GM18858 (cell line): ENCODE measurements around the gene PPP1R15A.
"Not testable (repeated sequence)": the region's sequence is repeated elsewhere in the genome, so short reads cannot be mapped to it uniquely, and the experiment has no call there.

Experiments
- ATAC-seq: cut with Tn5 transposase; IDR thresholded peaks from one replicate; pipeline ENCODE4 v1.9.1; 2021; ENCODE audit not compliant: unreplicated experiment

PPP1R15A gene

DNA sequence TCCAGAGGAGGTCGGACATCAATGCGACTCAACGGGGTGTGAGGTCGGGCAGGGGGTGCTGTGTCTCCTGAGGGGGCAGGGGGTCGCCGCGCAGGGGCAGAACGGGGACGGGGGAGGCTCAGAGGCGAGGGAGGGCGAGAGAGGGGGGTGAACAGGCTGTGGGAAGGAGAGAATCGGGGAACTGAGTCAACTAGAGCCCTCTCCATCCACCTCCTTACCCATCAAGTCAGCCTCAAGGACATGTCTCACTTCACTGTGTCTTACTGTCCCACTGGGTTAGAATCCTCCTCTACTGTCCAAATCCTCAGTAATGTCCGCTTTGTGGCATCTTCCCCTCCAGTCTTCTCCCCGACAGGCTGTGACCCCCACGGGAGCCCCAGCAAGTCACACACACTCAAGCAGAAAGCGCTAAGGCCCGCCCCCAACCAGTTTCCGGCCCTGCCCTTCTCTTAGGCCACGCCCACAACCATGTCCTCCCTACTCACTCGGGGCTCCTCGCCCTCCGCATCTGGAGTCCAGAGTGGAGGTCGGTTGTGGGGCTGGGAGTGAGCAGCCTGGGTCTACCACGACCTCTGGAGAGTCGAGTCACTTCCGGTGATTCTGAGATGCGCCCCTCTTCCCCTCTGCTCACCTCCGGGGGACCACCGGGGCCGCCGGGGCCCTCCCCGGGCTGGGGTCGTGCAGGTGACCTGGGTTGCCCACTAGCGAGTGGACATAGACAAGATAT, 13.1 kb upstream of the PPP1R15A start:
- no peak for ATAC-seq

DNA sequence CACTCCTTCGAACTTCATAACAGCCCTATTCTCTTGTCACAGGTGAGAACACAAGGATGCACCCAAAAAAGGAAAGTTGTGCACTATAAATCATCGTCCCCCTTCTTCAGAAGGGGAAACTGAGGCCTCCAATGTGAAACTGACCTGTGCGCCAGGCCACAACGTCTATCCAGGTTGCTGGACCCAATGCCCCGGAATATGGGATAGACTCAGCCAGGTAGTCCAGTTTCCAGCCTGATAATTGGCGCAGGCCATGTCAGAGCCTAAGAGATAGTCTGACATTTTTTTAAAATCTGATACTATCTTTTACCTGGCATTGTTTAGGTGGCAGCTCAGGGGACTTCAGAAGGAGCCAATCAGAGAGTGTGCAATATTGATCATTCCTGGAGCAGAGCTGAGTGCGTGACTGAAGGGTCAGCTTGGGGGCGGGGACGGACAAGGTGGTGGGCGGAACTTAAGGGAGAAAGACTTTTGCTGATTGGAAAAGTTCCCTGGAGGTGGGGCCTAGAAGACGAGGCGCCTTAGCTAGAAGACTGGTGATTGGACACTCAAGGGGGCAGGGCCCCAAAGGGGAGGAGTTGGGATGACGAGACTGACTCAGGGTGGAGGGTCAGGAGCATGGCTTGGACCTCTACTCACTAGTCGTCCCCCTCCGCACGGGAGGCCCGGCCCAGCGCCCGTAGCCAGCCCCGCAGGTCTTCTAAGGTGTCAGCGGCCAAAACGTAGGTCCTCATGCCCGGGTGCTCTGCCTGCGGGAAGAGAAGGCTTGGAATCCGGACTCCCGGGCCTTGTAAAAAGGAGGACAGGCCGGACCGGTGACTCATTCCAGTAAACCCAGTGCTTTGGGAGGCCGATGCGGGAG, 12.3 kb upstream of the PPP1R15A start:
- ATAC-seq: no peak

DNA sequence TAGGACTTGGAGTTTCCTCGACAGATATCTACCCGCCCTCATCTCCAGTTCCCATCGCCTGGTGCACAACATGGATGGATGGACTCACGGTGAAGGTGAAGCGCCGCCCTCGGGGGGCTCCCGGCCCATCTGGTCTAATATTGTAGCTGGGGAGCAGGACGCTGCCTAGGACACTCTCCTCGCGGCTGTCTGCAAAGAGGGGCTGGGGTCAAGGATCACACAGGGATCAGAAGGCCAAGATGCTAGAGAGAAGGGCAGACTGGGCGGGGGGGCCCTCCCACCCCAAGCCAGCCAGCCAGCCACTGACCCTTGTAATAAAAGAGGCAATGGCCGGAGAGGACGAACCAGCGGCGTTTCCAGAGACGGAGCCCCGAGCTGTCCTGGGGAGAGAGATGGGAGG, 10.9 kb upstream of the PPP1R15A start:
- no peak for ATAC-seq

DNA sequence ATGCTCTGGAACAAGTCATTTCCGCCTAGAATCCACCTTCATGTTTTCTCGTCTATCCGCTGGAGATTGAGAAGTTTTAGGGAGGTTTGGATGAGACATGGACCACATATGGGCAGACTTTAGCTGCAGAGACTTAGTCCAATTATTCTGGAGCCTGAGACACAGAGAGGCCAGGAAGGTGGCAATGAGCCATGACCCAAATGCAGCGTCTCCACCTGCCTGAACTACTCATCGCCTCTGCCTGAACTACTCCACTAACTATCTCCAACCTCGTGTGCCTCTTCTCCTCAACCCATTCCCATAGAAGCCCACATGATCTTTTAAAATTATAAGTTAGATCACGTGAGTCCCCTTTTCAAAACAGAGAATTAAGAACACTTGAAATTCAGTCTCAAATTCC, 9.4 kb upstream of the PPP1R15A start:
- no peak for ATAC-seq

DNA sequence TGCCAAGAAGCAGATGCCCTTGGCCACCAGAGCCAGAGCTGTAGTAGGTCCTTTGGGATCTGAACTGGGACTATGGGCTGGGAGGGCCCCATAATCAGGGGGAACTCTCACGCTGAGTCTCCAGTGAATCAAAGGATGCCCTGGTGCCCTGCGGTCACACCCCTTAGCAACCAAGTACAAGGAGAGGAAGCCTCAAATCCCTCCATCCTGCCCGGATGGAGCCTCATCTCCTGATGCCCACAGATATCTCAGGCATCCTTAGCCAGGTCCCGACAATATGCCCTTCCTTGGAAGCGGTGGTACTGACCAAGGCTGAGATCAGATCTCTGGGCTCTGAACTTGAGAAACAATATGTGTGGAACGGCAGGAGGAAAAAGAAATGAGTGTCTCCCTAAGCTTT, 5.5 kb upstream of the PPP1R15A start:
- no peak for ATAC-seq

DNA sequence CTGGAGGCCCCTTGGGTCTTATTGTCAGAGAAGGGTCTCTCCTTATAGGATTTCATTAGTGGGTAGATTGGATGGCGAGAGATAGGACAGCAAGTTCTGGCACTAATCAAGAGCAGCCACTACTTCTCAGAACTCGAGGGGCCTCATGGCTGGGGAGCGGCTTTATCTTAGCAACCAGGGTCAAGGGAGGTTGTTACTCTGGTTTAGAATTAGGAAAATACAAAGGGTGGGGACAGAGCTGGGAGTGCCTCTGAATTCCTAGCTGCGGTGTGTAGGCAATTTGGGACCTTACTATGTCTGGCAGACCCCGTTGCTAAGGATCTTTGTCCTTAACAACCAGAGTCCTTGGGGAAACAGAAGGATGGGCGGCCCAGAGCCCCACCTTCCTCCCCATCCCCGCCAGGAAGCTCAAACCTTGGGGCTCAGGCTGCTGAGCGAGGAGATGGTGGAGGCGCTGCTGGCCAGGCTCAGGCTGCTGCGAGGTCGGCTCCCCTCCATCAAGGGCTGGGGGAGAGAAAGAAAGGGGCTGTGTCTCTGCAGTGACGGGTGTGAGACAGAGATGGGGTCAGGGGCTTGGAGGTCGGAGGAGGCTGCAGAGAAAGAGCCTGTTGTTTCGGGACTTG, 5.0 kb upstream of the PPP1R15A start:
- no peak for ATAC-seq

DNA sequence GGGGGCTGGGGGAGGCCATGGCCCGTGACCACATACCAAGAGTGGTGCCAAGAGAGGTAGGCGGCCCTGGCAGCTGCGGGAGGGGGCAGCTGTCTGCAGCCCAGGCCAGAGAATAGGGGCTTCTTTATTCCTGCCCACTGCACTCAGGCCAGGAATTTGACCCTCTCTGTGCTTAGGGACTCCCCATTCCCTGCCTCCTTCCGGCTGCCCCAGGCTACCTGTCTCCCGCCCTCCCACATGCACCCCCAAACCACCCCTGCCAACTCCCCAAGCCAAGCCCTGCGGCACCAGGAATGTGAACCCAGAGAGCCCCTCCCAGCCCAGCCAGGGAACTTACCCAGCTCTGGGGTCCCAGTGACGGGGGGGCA, 4.5 kb upstream of the PPP1R15A start:
- no peak for ATAC-seq

DNA sequence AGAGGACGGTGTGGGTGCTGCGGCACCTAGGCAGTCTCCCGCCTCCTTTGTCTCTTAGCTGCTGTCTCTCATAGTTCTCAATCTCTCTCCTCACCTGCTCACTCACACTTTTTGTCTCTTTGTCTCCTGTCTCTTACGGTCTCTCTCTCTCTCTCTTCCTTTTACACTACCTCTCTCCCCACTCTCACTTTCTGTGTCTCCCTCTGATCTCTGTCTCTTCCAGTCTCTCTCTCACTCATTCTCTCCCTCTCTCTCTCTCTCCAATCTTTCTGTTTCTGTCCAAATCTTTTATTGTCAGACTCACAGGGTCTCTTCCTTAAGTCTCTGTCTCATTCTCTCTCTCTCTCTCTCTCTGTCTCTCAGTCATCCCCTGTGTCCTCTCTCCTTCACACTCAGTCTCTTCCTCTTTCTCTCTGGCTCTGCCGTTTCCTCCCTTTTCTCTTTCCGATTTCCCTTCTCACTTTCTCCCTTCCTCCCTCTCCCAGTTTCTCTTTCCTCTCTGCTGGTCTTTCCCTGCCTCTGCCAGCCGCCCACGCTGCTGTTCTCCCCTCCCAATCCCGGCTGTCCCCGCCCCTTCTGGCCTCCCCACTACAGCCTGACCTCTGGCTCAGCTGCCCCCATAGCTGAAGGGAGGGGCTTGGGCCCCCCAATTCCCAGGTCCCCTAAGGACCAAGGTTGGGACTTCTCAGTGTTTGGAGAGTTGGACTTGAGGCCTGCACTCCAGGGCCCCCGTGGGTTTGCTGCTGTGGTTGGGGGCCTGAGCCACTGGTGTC, 3.9 kb upstream of the PPP1R15A start, which contains the start of gene PLEKHA4:
TSS of gene PLEKHA4 (minus strand) at position 504 of the 773 bp plus-strand sequence. CDS start 997 bp downstream, outside the sequence.
- no peak for ATAC-seq

DNA sequence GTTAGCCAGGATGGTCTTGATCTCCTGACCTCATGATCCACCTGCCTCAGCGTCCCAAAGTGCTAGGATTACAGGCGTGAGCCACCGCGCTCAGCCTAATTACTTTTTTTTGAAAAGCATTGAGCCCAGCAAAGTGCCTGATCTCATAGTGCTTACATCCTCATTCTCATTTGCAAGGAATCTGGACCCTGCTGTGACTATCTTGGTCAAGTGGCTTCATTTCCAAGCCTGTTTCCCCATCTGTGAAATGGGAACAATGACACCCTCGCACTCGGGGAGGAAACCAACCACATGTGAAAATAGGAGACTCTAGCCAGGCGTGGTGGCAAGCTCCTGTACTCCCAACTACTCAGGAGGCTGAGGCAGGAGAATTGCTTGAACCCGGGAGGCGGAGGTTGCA, 2.2 kb upstream of the PPP1R15A start:
- ATAC-seq: no peak

DNA sequence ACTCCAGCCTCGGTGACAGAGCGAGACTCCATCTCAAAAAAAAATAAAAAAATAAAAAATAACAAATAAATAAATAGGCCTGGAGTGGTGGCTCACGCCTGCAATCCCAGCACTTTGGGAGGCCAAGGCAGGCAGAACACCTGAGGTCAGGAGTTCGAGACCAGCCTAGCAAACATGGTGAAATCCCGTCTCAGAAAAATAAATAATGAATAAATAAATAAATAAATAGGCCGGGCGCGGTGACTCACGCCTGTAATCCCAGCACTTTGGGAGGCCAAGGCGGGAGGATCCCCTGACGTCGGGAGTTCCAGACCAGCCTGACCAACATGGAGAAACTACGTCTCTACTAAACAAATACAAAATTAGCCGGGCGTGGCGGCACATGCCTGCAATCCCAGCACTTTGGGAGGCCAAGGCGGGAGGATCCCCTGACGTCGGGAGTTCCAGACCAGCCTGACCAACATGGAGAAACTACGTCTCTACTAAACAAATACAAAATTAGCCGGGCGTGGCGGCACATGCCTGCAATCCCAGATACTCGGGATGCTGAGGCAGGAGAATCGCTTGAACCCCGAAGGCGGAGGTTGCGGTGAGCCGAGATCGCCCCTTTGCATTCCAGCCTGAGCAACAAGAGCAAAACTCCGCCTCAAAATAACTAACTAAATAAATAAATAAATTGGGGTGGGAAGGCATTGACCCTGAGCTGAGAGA, 595 bp upstream of the PPP1R15A start:
- ATAC-seq: not testable (repeated sequence)

DNA sequence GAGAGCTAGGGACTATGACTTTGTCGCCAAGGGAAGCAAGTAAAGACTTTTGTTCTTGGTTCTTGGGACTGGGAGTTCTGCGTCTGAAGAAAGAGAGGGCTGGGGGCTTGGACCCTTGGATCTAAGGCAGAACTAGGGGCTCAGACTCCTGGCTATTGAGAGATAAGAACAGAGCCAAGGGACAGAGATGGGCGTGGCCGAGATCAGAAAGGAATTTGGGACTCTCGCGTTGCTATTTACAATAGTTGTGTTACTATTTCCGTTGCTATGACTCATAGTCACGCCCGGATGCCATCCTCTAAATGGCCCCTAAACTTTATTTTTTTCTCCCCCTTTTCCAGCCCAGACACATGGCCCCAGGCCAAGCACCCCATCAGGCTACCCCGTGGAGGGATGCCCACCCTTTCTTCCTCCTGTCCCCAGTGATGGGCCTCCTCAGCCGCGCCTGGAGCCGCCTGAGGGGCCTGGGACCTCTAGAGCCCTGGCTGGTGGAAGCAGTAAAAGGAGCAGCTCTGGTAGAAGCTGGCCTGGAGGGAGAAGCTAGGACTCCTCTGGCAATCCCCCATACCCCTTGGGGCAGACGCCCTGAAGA, 759 bp downstream of the PPP1R15A start:
- ATAC-seq: no peak

DNA sequence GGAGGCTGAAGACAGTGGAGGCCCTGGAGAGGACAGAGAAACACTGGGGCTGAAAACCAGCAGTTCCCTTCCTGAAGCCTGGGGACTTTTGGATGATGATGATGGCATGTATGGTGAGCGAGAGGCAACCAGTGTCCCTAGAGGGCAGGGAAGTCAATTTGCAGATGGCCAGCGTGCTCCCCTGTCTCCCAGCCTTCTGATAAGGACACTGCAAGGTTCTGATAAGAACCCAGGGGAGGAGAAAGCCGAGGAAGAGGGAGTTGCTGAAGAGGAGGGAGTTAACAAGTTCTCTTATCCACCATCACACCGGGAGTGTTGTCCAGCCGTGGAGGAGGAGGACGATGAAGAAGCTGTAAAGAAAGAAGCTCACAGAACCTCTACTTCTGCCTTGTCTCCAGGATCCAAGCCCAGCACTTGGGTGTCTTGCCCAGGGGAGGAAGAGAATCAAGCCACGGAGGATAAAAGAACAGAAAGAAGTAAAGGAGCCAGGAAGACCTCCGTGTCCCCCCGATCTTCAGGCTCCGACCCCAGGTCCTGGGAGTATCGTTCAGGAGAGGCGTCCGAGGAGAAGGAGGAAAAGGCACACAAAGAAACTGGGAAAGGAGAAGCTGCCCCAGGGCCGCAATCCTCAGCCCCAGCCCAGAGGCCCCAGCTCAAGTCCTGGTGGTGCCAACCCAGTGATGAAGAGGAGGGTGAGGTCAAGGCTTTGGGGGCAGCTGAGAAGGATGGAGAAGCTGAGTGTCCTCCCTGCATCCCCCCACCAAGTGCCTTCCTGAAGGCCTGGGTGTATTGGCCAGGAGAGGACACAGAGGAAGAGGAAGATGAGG, 1.5 kb downstream of the PPP1R15A start:
- ATAC-seq: no peak

DNA sequence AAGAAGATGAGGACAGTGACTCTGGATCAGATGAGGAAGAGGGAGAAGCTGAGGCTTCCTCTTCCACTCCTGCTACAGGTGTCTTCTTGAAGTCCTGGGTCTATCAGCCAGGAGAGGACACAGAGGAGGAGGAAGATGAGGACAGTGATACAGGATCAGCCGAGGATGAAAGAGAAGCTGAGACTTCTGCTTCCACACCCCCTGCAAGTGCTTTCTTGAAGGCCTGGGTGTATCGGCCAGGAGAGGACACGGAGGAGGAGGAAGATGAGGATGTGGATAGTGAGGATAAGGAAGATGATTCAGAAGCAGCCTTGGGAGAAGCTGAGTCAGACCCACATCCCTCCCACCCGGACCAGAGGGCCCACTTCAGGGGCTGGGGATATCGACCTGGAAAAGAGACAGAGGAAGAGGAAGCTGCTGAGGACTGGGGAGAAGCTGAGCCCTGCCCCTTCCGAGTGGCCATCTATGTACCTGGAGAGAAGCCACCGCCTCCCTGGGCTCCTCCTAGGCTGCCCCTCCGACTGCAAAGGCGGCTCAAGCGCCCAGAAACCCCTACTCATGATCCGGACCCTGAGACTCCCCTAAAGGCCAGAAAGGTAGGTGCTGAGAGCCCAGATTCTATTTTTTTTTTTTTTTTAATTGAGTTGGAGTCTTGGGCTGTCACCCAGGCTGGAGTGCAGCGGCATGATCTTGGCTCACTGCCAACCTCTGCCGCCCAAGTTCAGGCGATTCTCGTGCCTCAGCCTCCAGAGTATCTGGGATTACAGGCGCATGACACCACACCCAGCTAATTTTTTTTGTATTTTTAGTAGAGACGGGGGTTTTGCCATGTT, 2.3 kb downstream of the PPP1R15A start:
- ATAC-seq: no peak

DNA sequence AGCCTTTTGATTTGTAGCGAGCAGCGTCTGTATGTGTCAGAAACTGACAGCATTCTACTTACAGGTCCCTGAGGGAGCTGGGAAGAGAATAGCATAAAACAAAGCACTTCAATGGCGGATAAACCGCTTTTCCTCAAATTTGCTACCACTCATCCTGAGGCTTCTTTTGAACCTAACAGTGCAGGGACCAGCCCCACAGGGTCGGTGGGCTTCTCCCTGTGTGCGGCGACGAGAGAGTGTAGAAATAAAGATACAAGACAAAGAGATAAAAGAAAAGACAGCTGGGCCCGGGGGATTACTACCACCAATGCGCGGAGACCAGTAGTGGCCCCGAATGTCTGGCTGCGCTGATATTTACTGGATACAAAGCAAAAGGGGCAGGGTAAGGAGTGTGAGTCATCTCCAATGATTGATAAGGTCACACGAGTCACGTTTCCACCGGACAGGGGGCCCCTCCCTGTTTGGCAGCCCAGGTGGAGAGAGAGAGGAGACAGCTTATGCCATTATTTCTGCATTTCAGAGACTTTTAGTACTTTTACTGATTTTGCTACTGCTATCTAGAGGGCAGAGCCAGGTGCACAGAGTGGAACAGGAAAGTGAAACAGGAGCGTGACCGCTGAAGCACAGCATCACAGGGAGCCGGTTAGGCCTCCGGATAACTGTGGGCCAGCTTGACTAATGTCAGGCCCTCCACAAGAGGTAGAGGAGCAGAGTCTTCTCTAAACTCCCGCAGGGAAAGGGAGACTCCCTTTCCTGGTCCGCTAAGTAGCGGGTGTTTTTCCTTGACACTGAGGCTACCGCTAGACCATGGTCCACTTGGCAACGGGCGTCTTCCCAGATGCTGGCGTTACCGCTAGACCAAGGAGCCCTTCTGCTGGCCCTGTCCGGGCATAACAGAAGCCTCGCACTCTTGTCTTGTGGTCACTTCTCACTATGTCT, 4.1 kb downstream of the PPP1R15A start:
- not testable (repeated sequence) for ATAC-seq

DNA sequence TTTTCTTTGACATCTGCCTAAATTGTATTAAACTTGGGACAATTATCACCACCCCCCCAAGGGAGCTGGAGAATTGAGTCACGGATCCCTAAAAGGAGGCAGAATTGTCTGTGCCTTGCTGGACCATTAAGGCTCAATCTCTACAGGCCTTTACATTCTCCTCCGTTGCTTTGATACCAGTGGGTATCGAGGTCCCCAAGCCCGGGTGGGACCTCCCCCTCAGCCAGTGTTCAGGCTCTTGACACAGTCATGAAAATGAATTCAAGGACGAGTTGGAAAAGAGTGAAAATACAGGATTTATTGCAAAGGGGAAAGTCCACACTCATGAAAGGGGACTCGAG, 5.6 kb downstream of the PPP1R15A start:
- no peak for ATAC-seq

DNA sequence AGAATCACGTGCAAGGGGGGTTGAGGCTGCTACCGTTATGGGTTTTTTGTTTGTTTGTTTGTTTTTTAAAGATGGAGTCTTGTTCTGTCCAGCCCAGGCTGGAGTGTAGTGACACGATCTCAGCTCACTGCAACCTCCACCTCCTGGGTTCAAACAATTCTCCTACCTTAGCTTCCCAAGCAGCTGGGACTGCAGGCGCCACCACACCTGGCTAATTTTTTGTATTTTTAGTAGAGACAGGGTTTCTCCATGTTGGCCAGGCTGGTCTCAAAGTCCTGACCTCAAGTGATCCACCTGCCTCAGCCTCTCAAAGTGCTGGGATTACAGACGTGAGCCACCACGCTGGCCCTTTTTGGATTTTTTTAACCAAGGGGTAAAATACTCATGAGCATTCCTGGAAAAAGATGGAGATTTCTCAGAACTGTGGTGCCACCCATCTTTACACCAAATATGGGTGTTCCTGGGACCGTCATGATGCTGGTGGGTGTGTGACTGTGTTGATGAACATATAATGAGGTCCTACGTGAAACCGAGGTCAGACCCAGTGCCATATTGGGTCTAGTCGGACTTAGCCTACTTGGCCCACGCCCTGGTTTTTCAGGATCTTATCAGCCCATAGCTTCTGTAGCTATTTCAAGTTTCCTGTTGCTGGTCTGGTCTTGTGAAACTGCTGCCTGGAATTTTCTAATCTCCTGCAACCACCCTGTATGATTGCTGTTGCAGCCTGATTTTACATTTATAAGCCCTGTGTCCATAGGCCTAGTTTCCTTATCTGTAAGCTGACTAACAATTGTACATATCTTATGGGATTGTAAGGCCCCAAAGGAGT, 6.2 kb downstream of the PPP1R15A start:
- no peak for ATAC-seq
